NCI-H1694 treated with DMSO at 0.1 percent for 48 hours (cell line): ENCODE data around the gene FAM90A1.
"Not testable (repeated sequence)": the region's sequence is repeated elsewhere in the genome, so short reads cannot be mapped to it uniquely, and the experiment has no call there.

Experiments
- DNase-seq: peaks from one replicate; lab custom pipeline; 2025; lab: John Stamatoyannopoulos, UW

FAM90A1 gene

GRCh38 chr12:8233935-8234495, 6.6 kb upstream of the FAM90A1 start:
- DNase-seq: not testable (repeated sequence)

GRCh38 chr12:8233300-8233855, 6.0 kb upstream of the FAM90A1 start:
- DNase-seq: not testable (repeated sequence)

- peak; percentile 18 for DNase-seq
Observed at GRCh38 chr12:8231666-8232608, 4.5 kb upstream of the FAM90A1 start.

GRCh38 chr12:8231049-8231448, 3.6 kb upstream of the FAM90A1 start:
- DNase-seq: not testable (repeated sequence)

- DNase-seq: not testable (repeated sequence)
Observed at GRCh38 chr12:8229486-8229885, 2.1 kb upstream of the FAM90A1 start.

GRCh38 chr12:8228607-8229006, 1.2 kb upstream of the FAM90A1 start:
- DNase-seq: not testable (repeated sequence)

GRCh38 chr12:8227732-8228077, 287 bp upstream of the FAM90A1 start:
- not testable (repeated sequence) for DNase-seq

GRCh38 chr12:8226355-8226754, 1.1 kb downstream of the FAM90A1 start:
- DNase-seq: no peak

GRCh38 chr12:8224782-8225181, 2.6 kb downstream of the FAM90A1 start:
- not testable (repeated sequence) for DNase-seq

GRCh38 chr12:8223646-8224045, 3.8 kb downstream of the FAM90A1 start:
- DNase-seq: not testable (repeated sequence)

GRCh38 chr12:8222303-8222702, 5.1 kb downstream of the FAM90A1 start:
- DNase-seq: not testable (repeated sequence)

- not testable (repeated sequence) for DNase-seq
Observed at GRCh38 chr12:8221844-8222243, 5.6 kb downstream of the FAM90A1 start.

GRCh38 chr12:8221375-8221774, 6.0 kb downstream of the FAM90A1 start:
- not testable (repeated sequence) for DNase-seq

GRCh38 chr12:8218711-8219382, 8.6 kb downstream of the FAM90A1 start:
- not testable (repeated sequence) for DNase-seq

GRCh38 chr12:8197685-8198308, 29.6 kb downstream of the FAM90A1 start:
- DNase-seq: not testable (repeated sequence)

- DNase-seq: not testable (repeated sequence)
Observed at GRCh38 chr12:8188088-8188487, 39.3 kb downstream of the FAM90A1 start.

- DNase-seq: not testable (repeated sequence)
Observed at GRCh38 chr12:8184206-8184605, 43.2 kb downstream of the FAM90A1 start.

- DNase-seq: not testable (repeated sequence)
Observed at GRCh38 chr12:8183346-8183745, 44.1 kb downstream of the FAM90A1 start.

- not testable (repeated sequence) for DNase-seq
Observed at GRCh38 chr12:8182923-8183322, 44.5 kb downstream of the FAM90A1 start.

- DNase-seq: not testable (repeated sequence)
Observed at GRCh38 chr12:8181271-8181670, 46.1 kb downstream of the FAM90A1 start.

- peak; percentile 28 for DNase-seq
Observed at GRCh38 chr12:8179989-8180585, 47.3 kb downstream of the FAM90A1 start.
